Gastroesophageal sphincter (tissue), 4 donors: ENCODE measurements around the gene ROR2. TPM values are rescaled to one million over a fixed set of nuclear protein-coding genes. Genes with fewer than 3 reads are reported as not detected.
A peak's percentile ranks its signal among the peaks of the same experiment; 100 is the strongest.

Source experiments
- ATAC-seq: fragments of 150-250 bp; one replicate; pipeline ENCODE4 v1.9.1; 2016; ENCODE audit warnings: mild to moderate bottlenecking, moderate library complexity
- H3K27ac ChIP-seq, 4 donors: fragments of 200-600 bp; sonication (generic) in 3 of 4; 1 replicate in 3 of 4; 2 replicates in 1 of 4; pipeline ENCODE4 v1.5.1; 2016 to 2019
- H3K27me3 ChIP-seq: fragments of 200-600 bp; sonication (generic); one replicate; pipeline ENCODE4 v1.5.1; 2019
- H3K36me3 ChIP-seq, 2 donors: fragments of 200-600 bp; sonication (generic); one replicate each; pipeline ENCODE4 v1.5.1; 2019; ENCODE audit warnings: control low read depth in 1 of 2
- H3K4me1 ChIP-seq, 3 donors: fragments of 200-600 bp; sonication (generic); 1 replicate in 2 of 3; 2 replicates in 1 of 3; pipeline ENCODE4 v1.5.1; 2016 to 2019; ENCODE audit warnings: control low read depth in 2 of 3
- H3K4me3 ChIP-seq, 2 donors: fragments of 200-600 bp; sonication (generic); one replicate each; pipeline ENCODE4 v1.5.1; 2019; ENCODE audit warnings: mild to moderate bottlenecking in 1 of 2, moderate library complexity in 1 of 2
- H3K9me3 ChIP-seq, 3 donors: fragments of 200-600 bp; sonication (generic); one replicate each; pipeline ENCODE4 v1.5.1; 2017 to 2019; ENCODE audit warnings: control low read depth in 2 of 3
- CTCF ChIP-seq, 4 experiments: fragments of 200-600 bp in 2 of 4; fragments of 450-650 bp in 2 of 4; sonication (generic) in 1 of 4; IDR thresholded peaks; one replicate each; pipeline ENCODE4 v1.5.1; 2017 to 2019; ENCODE audit warnings: antibody characterized with exemption in 4 of 4, mild to moderate bottlenecking in 2 of 4, moderate library complexity in 2 of 4
- EP300 ChIP-seq: sonication (generic); formaldehyde crosslinking; IDR thresholded peaks from one replicate; pipeline ENCODE4 v1.6.1; 2017; ENCODE audit warnings: antibody characterized with exemption, mild to moderate bottlenecking
- POLR2A ChIP-seq, 2 donors: fragments of 450-650 bp; IDR thresholded peaks; one replicate each; pipeline ENCODE4 v1.6.1; 2017; ENCODE audit warnings: antibody characterized with exemption in 2 of 2, mild to moderate bottlenecking in 2 of 2, moderate library complexity in 1 of 2
- POLR2AphosphoS5 ChIP-seq: sonication (generic); formaldehyde crosslinking; IDR thresholded peaks from one replicate; pipeline ENCODE4 v1.6.1; 2017; ENCODE audit warnings: antibody characterized with exemption
- WGBS, 2 donors: methylation state at CpG; one replicate each; pipeline ENCODE4 v1.1.5; 2018; ENCODE audit warnings: low coverage in 1 of 2; 5-methylcytosine and 5-hydroxymethylcytosine counted together
- total RNA-seq, 4 donors: library from RNA; depleted of rRNA; stranded (reverse); fragments of >200 nt; gene quantifications; one replicate each; pipeline ENCODE4 v1.1.0, GENCODE V29; 2016

ROR2 gene
- total RNA-seq, 4 donors from 2014 or later, result 40.8 to 69.1 (median 63.2) TPM

GRCh38 chr9:91939978-91940377 is 10.1 kb downstream of the ROR2 start:
- peaks cover 0 to 83% (median 2%) of the 10 kb centered on the region in 3 donors for H3K4me1 ChIP-seq
- ATAC-seq, result no peak
- no peaks in the 10 kb centered on the region for H3K9me3 ChIP-seq
- 39 to 80% methylated on average over 5 to 6 of the region's 7 CpGs for WGBS, 2 donors
- H3K27ac ChIP-seq, result peak overlapping the region; percentile 17 to 80 (median 64)
- TF ChIP-seq EP300, result no peak
- no peaks in the 10 kb centered on the region for H3K27me3 ChIP-seq
- H3K36me3 ChIP-seq, result no peaks in the 10 kb centered on the region
- no peak overlapping the region for H3K4me3 ChIP-seq

DNA sequence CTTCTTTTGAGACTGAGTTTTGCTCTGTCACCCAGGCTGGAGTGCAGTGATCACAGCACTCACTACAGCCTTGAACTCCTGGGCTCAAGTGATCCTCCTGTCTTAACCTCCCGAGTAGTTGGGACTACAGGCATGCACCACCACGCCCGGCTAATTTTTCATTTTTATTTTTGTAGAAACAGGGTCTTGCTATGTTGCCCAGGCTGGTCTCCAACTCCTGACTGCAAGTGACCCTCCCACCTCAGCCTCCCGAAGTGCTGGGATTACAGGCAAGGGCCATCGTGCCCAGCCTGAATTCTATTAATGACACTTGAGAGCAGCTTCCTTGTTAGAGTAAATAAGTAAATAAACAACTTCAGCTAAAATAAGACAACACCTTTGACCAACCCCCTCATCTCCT is 12.3 kb downstream of the ROR2 start:
- no peak for ATAC-seq
- H3K4me3 ChIP-seq, result no peak overlapping the region
- peaks cover 2 to 87% (median 3%) of the 10 kb centered on the region in 3 donors for H3K4me1 ChIP-seq
- H3K27ac ChIP-seq, result peak overlapping the region; percentile 12 to 81 (median 78)
- no peak for TF ChIP-seq POLR2A (IDR thresholded peaks at IDR 0.05)
- TF ChIP-seq POLR2AphosphoS5, result no peak
- no peak for TF ChIP-seq EP300
- no peak for TF ChIP-seq CTCF (IDR thresholded peaks at IDR 0.05)
- H3K27me3 ChIP-seq, result no peaks in the 10 kb centered on the region
- H3K9me3 ChIP-seq, result no peaks in the 10 kb centered on the region
- 67 to 73% methylated on average over 3 to 4 of the region's 5 CpGs for WGBS, 2 donors
- no peaks in the 10 kb centered on the region for H3K36me3 ChIP-seq

DNA sequence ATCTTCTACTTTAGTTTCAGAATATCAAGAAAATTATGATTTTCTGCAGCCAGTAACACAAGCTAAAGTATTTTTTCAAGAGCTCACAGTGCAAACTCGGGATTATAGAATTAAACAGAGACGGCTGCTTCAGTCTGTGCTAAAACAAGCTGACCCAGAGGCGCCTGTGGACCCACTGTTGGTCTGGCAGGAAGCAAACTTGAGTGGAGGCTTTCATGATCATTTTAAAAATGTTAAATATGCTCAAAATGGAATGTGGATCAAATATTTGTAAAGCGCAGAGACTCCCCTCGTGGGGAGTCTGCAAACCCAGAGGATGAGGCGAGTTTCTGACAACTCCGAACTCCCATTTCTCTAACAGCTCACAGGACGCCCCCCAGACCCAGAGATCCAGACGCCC is 13.0 kb downstream of the ROR2 start:
- TF ChIP-seq POLR2AphosphoS5 (no peak), EP300 (no peak)
- no peaks in the 10 kb centered on the region for H3K36me3 ChIP-seq
- H3K27me3 ChIP-seq, result no peaks in the 10 kb centered on the region
- H3K4me1 ChIP-seq, result peaks cover 2 to 89% (median 3%) of the 10 kb centered on the region in 3 donors
- peak; percentile 32 for ATAC-seq
- no peaks in the 10 kb centered on the region for H3K9me3 ChIP-seq
- WGBS, 2 donors, result 39 to 55% methylated on average over 7 to 8 of the region's 9 CpGs
- H3K4me3 ChIP-seq, result no peak overlapping the region
- H3K27ac ChIP-seq, result peak overlapping the region; percentile 12 to 81 (median 78)

GRCh38 chr9:91935805-91936514 is 14.1 kb downstream of the ROR2 start:
- WGBS, 2 donors, result 56 to 68% methylated on average over 1 to 5 of the region's 13 CpGs
- H3K27ac ChIP-seq, result peak overlapping the region; percentile 2 to 80 (median 78)
- no peak overlapping the region for H3K4me3 ChIP-seq
- H3K36me3 ChIP-seq, result no peaks in the 10 kb centered on the region
- ATAC-seq, result peak; percentile 15
- H3K9me3 ChIP-seq, result peaks cover 0 to 10% (median 0%) of the 10 kb centered on the region in 3 donors
- no peaks in the 10 kb centered on the region for H3K27me3 ChIP-seq
- TF ChIP-seq POLR2AphosphoS5 (no peak), EP300 (no peak), POLR2A (IDR thresholded peaks at IDR 0.05) (no peak), CTCF (IDR thresholded peaks at IDR 0.05) (no peak)
- H3K4me1 ChIP-seq, result peaks cover 2 to 81% (median 3%) of the 10 kb centered on the region in 3 donors

DNA sequence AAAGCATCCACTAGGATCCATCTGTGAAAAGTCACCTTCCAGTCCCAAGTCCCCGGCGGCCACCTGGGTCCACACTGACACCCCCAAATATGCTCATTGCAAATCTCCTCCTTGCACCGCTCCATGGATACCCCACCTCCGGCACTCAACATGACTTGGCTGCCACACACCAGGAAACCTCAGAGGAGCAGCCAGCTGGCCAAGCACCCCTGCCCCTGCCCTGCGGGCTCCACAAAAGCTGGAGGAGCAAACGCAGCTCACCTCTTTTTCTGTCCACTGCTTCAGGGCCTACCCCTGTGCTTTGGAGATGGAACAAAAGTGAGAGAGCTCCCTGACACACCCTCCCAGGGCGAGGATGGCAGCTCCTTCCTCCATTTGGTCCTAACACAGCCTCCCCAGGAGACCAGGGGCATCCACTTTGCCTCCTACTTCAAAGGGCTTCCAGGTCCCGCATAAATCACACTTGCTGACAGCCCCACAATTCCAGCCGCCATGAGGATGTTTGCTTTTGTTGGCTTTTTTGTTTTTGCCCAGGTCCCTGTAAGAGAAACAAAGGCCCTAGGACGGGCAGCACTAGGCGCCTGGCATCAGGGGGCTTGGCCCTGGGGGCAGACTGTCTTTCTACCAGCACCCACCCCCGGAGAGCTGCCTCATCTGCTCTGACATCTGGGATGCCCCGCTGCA is 14.8 kb downstream of the ROR2 start:
- H3K27me3 ChIP-seq, result no peaks in the 10 kb centered on the region
- peak overlapping the region; percentile 2 to 80 (median 78) for H3K27ac ChIP-seq
- TF ChIP-seq CTCF (IDR thresholded peaks at IDR 0.05) (no peak), POLR2AphosphoS5 (no peak), EP300 (no peak), POLR2A (IDR thresholded peaks at IDR 0.05) (no peak)
- ATAC-seq, result no peak
- no peaks in the 10 kb centered on the region for H3K36me3 ChIP-seq
- peaks cover 2 to 74% (median 3%) of the 10 kb centered on the region in 3 donors for H3K4me1 ChIP-seq
- H3K4me3 ChIP-seq, result no peak overlapping the region
- 43 to 65% methylated on average over 4 to 6 of the region's 13 CpGs for WGBS, 2 donors
- peaks cover 0 to 17% (median 6%) of the 10 kb centered on the region in 3 donors for H3K9me3 ChIP-seq
